ENCODE measurements around the gene OR2AT4. TPM values are rescaled to one million over a fixed set of nuclear protein-coding genes. Genes with fewer than 3 reads are reported as not detected.

The OR2AT4 gene
- total RNA-seq, 1 experiment from 2014 or later, result not detected

GRCh38 chr11:75072582-75072981 is 24.1 kb downstream of the OR2AT4 start:
- DNase-seq (ENCODE audit: low read depth, low spot score) (no peak), ATAC-seq (no peak; the same call in 1 of the 2 replicates)
- POLR2A ChIA-PET, result no interaction called here
- no peaks in the 10 kb centered on the region for H3K9me3 ChIP-seq (ENCODE audit: control insufficient read depth, insufficient read depth, low read depth, low read length)
- H3K27me3 ChIP-seq (ENCODE audit: control insufficient read depth, insufficient read depth, low read length), result peaks cover 26% of the 10 kb centered on the region
- intact Hi-C loops (cut with micrococcal nuclease; ENCODE audit: unreplicated experiment) (no loop called here), in situ Hi-C loops (cut with HindIII; ENCODE audit: low pct_unique_long_range_greater_than_20kb, low sequenced_read_pairs) (no loop called here)
- no TSS peak for BruUV-seq (replicated peaks)
- TF ChIP-seq REST (IDR thresholded peaks at IDR 0.05; ENCODE audit: insufficient read depth in 1 of 2, low read depth in 2 of 2, low read length in 1 of 2), result no peak
- no peak for TF ChIP-seq TCF7L2 (IDR thresholded peaks at IDR 0.05; ENCODE audit: low read depth, low read length)
- no peak for TF ChIP-seq SIN3A (IDR thresholded peaks at IDR 0.05; ENCODE audit: borderline replicate concordance, insufficient read depth, low read depth, low read length)
- no peak for TF ChIP-seq CTCF (IDR thresholded peaks at IDR 0.05)
- no peak for TF ChIP-seq POLR2AphosphoS5 (IDR thresholded peaks at IDR 0.05; ENCODE audit: low read depth, low read length)
- H3K36me3 ChIP-seq (ENCODE audit: control insufficient read depth, insufficient read depth, low read length), result no peaks in the 10 kb centered on the region
- no peaks in the 10 kb centered on the region for H3K4me1 ChIP-seq (ENCODE audit: control insufficient read depth, insufficient read depth, low read length)
- no peak overlapping the region for H3K4me3 ChIP-seq (ENCODE audit: low read depth in 2 of 2, low read length in 2 of 2)
- no peak overlapping the region for H3K27ac ChIP-seq (ENCODE audit: low read length)
- CTCF ChIA-PET, result no interaction called here

GRCh38 chr11:75069473-75069872 is 27.2 kb downstream of the OR2AT4 start:
- in situ Hi-C loops (cut with HindIII; ENCODE audit: low pct_unique_long_range_greater_than_20kb, low sequenced_read_pairs) (no loop called here), intact Hi-C loops (cut with micrococcal nuclease; ENCODE audit: unreplicated experiment) (no loop called here)
- Histone ChIP-seq H3K27me3 (ENCODE audit: control insufficient read depth, insufficient read depth, low read length) (peaks cover 29% of the 10 kb centered on the region), H3K27ac (ENCODE audit: low read length) (no peak overlapping the region), H3K4me3 (ENCODE audit: low read depth in 2 of 2, low read length in 2 of 2) (no peak overlapping the region), H3K36me3 (ENCODE audit: control insufficient read depth, insufficient read depth, low read length) (no peaks in the 10 kb centered on the region), H3K4me1 (ENCODE audit: control insufficient read depth, insufficient read depth, low read length) (no peaks in the 10 kb centered on the region), H3K9me3 (ENCODE audit: control insufficient read depth, insufficient read depth, low read depth, low read length) (no peaks in the 10 kb centered on the region)
- no TSS peak for BruUV-seq (replicated peaks)
- ChIA-PET CTCF (no interaction called here), POLR2A (no interaction called here)
- ATAC-seq, result no peak
- TF ChIP-seq SIN3A (IDR thresholded peaks at IDR 0.05; ENCODE audit: borderline replicate concordance, insufficient read depth, low read depth, low read length), result no peak
- no peak for TF ChIP-seq POLR2AphosphoS5 (IDR thresholded peaks at IDR 0.05; ENCODE audit: low read depth, low read length)
- no peak for TF ChIP-seq CTCF (IDR thresholded peaks at IDR 0.05)
- no peak for DNase-seq (ENCODE audit: low read depth, low spot score)
